Neuronal stem cell (in vitro differentiated cells): ENCODE measurements around the gene VWA5B1.

ENCODE experiments used
- DNase-seq: peaks from one replicate; pipeline ENCODE4 v3.0.0-alpha.2; 2013; ENCODE audit warnings: low spot score
- H2AFZ ChIP-seq: one replicate; pipeline ENCODE4 v1.6.1; 2013; ENCODE audit warnings: mild to moderate bottlenecking, low read length, inconsistent platforms
- H2AK5ac ChIP-seq: 2 replicates; pipeline ENCODE4 v1.6.1; 2013; ENCODE audit warnings: low read depth, mild to moderate bottlenecking, inconsistent platforms, low read length, moderate library complexity, mixed read lengths
- H2BK120ac ChIP-seq: 2 replicates; pipeline ENCODE4 v1.6.1; 2013; ENCODE audit warnings: low read depth, mild to moderate bottlenecking, inconsistent platforms, low read length, moderate library complexity, mixed read lengths
- H2BK12ac ChIP-seq: one replicate; pipeline ENCODE4 v1.6.1; 2013; ENCODE audit warnings: low read length, inconsistent platforms
- H2BK15ac ChIP-seq: 2 replicates; pipeline ENCODE4 v1.6.1; 2013; ENCODE audit warnings: mild to moderate bottlenecking, low read length, inconsistent platforms, mixed read lengths
- H2BK5ac ChIP-seq: one replicate; pipeline ENCODE4 v1.6.1; 2013; ENCODE audit warnings: inconsistent platforms, mild to moderate bottlenecking, low read length, moderate library complexity
- H3K14ac ChIP-seq: one replicate; pipeline ENCODE4 v1.6.1; 2013; ENCODE audit warnings: low read length, inconsistent platforms
- H3K18ac ChIP-seq: 2 replicates; pipeline ENCODE4 v1.6.1; 2013; ENCODE audit warnings: low read length, inconsistent platforms
- H3K23ac ChIP-seq: 2 replicates; pipeline ENCODE4 v1.6.1; 2013; ENCODE audit warnings: low read depth, mild to moderate bottlenecking, mixed read lengths, low read length, inconsistent platforms; ENCODE audit not compliant: poor library complexity
- H3K27ac ChIP-seq: replicated peaks from 3 replicates; pipeline ENCODE4 v1.5.1; 2013; ENCODE audit warnings: low read length, inconsistent platforms
- H3K27me3 ChIP-seq, 3 experiments: 2 replicates each; pipeline ENCODE4 v1.6.1; 2013; ENCODE audit warnings: low read length in 3 of 3, mild to moderate bottlenecking in 2 of 3, inconsistent platforms in 1 of 3, low read depth in 1 of 3, mixed read lengths in 1 of 3, moderate library complexity in 1 of 3; ENCODE audit not compliant: control insufficient read depth in 3 of 3, insufficient read depth in 3 of 3
- H3K36me3 ChIP-seq, 2 donors: replicated peaks in 1 of 2; 2 replicates each; pipeline ENCODE4 v1.6.1; 2013; ENCODE audit warnings: low read length in 2 of 2; ENCODE audit not compliant: control insufficient read depth in 2 of 2, insufficient read depth in 2 of 2
- H3K4ac ChIP-seq: 2 replicates; pipeline ENCODE4 v1.6.1; 2013; ENCODE audit warnings: inconsistent platforms, mild to moderate bottlenecking, low read length, moderate library complexity
- H3K4me1 ChIP-seq, 2 donors: 1 replicate in 1 of 2; 2 replicates in 1 of 2; pipeline ENCODE4 v1.6.1; 2013; ENCODE audit warnings: low read length in 2 of 2, low read depth in 1 of 2; ENCODE audit not compliant: control insufficient read depth in 2 of 2, insufficient read depth in 1 of 2
- H3K4me2 ChIP-seq: one replicate; pipeline ENCODE4 v1.6.1; 2013; ENCODE audit warnings: mild to moderate bottlenecking, low read length, inconsistent platforms; ENCODE audit not compliant: insufficient read depth, poor library complexity, severe bottlenecking
- H3K4me3 ChIP-seq, 2 donors: 2 replicates each; pipeline ENCODE4 v1.5.1; 2013; ENCODE audit warnings: low read length in 2 of 2, mild to moderate bottlenecking in 2 of 2, inconsistent platforms in 1 of 2, moderate library complexity in 1 of 2
- H3K79me1 ChIP-seq: one replicate; pipeline ENCODE4 v1.6.1; 2013; ENCODE audit warnings: low read depth, mild to moderate bottlenecking, inconsistent platforms, low read length, moderate library complexity
- H3K9ac ChIP-seq: one replicate; pipeline ENCODE4 v1.6.1; 2013; ENCODE audit warnings: mild to moderate bottlenecking, low read depth, low read length, inconsistent platforms; ENCODE audit not compliant: poor library complexity
- H3K9me3 ChIP-seq, 2 donors: replicated peaks in 1 of 2; 2 replicates each; pipeline versions ENCODE3 to v1.6.1; 2013; ENCODE audit warnings: low read length in 2 of 2, mild to moderate bottlenecking in 2 of 2, inconsistent platforms in 1 of 2, low read depth in 1 of 2, mixed read lengths in 1 of 2, moderate library complexity in 1 of 2; ENCODE audit not compliant: control insufficient read depth in 2 of 2, insufficient read depth in 1 of 2
- H4K8ac ChIP-seq: one replicate; pipeline ENCODE4 v1.6.1; 2013; ENCODE audit warnings: low read depth, mild to moderate bottlenecking, inconsistent platforms, low read length, moderate library complexity
- H4K91ac ChIP-seq: one replicate; pipeline ENCODE4 v1.6.1; 2013; ENCODE audit warnings: low read length, low read depth, mild to moderate bottlenecking, inconsistent platforms; ENCODE audit not compliant: poor library complexity
- WGBS, 2 donors: extraction: QIAGEN DNeasy Blood & Tissue Kit; methylation state at CpG; one replicate each; pipeline ENCODE4 v1.1.7; 2013; ENCODE audit warnings: missing lambda C conversion rate in 2 of 2, mixed read lengths in 1 of 2; ENCODE audit not compliant: insufficient read length in 2 of 2, insufficient replicate concordance in 1 of 2; ENCODE audit errors: extremely low coverage in 2 of 2; 5-methylcytosine and 5-hydroxymethylcytosine counted together

VWA5B1 gene

DNA sequence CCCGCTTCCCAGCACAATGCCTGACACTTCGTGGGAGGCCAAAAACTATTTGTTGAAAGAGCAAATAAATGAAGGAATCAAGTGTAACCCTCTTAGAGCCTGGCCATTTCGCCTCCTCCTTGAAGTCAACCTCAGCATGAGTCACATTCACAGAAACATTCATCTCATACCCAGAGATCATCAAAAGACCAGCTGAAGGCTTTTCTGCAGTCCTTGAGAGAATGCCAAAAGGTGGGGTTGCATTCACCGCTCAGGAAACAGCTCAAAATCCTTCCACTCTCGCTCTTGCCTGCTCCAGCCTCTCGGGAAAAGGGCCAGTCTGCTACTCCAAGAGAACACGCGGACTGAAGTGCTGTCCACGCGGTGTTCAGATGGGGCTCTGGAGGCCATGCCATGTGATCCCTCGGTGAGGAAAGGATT, 90.0 kb downstream of the VWA5B1 start:
- Histone ChIP-seq H3K14ac (no peak overlapping the region), H3K4me2 (no peak overlapping the region), H3K4me3 (no peak overlapping the region), H3K4ac (no peak overlapping the region), H3K18ac (no peak overlapping the region), H4K8ac (no peak overlapping the region), H3K27me3 (peaks cover 0 to 19% (median 0%) of the 10 kb centered on the region in 3 experiments), H3K9me3 (no peaks in the 10 kb centered on the region), H2BK5ac (no peak overlapping the region), H2BK120ac (no peak overlapping the region), H3K27ac (no peak overlapping the region), H3K79me1 (peaks cover 2% of the 10 kb centered on the region), H3K9ac (no peak overlapping the region), H3K36me3 (no peaks in the 10 kb centered on the region), H2BK12ac (no peak overlapping the region), H4K91ac (no peak overlapping the region), H3K4me1 (peaks cover 0 to 4% of the 10 kb centered on the region in 2 donors), H2BK15ac (no peak overlapping the region), H2AK5ac (no peak overlapping the region), H3K23ac (no peak overlapping the region), H2AFZ (no peak overlapping the region)
- WGBS, 2 donors, result no CpG with 5 or more reads among the region's 11 CpGs
- no peak for DNase-seq

DNA sequence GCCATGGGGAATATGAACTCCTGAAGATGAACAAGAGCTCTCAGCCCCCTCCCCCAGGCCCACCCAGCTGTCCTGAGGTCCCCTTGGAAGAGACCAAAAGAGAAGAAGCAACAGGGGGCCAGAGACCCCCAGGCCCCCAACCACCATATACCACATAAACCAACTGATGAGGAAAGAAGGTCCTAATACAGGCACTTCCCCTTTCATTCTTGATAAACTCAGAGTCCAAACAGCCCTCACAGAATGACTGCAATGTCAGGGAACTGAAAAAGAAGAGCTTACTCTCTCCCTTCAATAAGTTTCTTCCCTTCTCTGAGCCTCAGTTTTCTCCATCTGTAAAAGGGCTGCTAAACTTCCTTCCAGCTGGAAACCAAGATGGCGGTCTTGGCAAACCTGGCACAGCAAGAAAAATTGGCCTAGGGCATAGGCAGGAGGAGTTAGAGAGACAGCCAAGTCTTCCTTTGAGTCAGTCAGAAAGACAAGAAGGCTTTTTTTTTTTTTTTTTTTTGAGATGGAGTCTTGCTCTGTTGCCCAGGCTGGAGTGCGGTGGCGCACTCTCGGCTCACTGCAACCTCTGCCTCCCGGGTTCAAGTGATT, 90.5 kb downstream of the VWA5B1 start:
- Histone ChIP-seq H2AFZ (no peak overlapping the region), H3K79me1 (peaks cover 2% of the 10 kb centered on the region), H3K36me3 (no peaks in the 10 kb centered on the region), H2BK120ac (no peak overlapping the region), H3K27me3 (peaks cover 0 to 21% (median 0%) of the 10 kb centered on the region in 3 experiments), H4K91ac (no peak overlapping the region), H3K4me2 (no peak overlapping the region), H3K4ac (no peak overlapping the region), H3K4me3 (no peak overlapping the region), H3K27ac (no peak overlapping the region), H2BK15ac (no peak overlapping the region), H3K18ac (no peak overlapping the region), H3K14ac (no peak overlapping the region), H2BK5ac (no peak overlapping the region), H2BK12ac (no peak overlapping the region), H3K9ac (no peak overlapping the region), H3K23ac (no peak overlapping the region), H3K4me1 (peaks cover 0 to 4% of the 10 kb centered on the region in 2 donors), H4K8ac (no peak overlapping the region), H3K9me3 (no peaks in the 10 kb centered on the region), H2AK5ac (no peak overlapping the region)
- no peak for DNase-seq
- WGBS, 2 donors, result no CpG with 5 or more reads among the region's 5 CpGs

DNA sequence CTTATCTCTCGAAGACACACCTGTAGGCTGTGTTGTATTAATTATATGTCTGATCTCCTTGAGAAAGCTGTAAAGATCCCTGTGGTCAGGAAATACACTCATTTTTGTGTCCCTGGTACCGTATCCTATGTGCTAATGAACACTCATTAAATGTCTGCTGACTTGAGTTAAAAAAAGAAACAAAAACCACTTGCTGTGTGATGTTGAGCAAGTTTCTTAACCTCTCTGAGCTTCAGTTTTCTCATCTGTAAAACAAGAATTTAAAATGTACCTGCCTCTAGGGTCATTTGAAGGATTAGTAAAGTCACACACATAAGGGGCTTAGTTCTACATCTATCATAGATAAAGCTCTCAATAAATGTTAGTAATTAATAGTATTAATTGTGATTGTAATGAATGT, 91.3 kb downstream of the VWA5B1 start:
- H3K18ac ChIP-seq, result no peak overlapping the region
- no peak overlapping the region for H3K9ac ChIP-seq
- H3K27me3 ChIP-seq, result peaks cover 0 to 22% (median 0%) of the 10 kb centered on the region in 3 experiments
- no peak overlapping the region for H3K4me2 ChIP-seq
- H3K9me3 ChIP-seq, result no peaks in the 10 kb centered on the region
- H3K14ac ChIP-seq, result no peak overlapping the region
- H3K4ac ChIP-seq, result no peak overlapping the region
- H3K4me1 ChIP-seq, result peaks cover 0 to 11% of the 10 kb centered on the region in 2 donors
- H3K36me3 ChIP-seq, result no peaks in the 10 kb centered on the region
- no peak for DNase-seq
- H3K79me1 ChIP-seq, result peaks cover 2% of the 10 kb centered on the region
- no peak overlapping the region for H2BK120ac ChIP-seq
- H4K8ac ChIP-seq, result no peak overlapping the region
- H2BK12ac ChIP-seq, result no peak overlapping the region
- no peak overlapping the region for H2AK5ac ChIP-seq
- H3K23ac ChIP-seq, result no peak overlapping the region
- no peak overlapping the region for H2BK5ac ChIP-seq
- no peak overlapping the region for H3K4me3 ChIP-seq
- WGBS, 2 donors, result no CpG with 5 or more reads among the region's 2 CpGs
- H4K91ac ChIP-seq, result no peak overlapping the region
- no peak overlapping the region for H2BK15ac ChIP-seq
- H2AFZ ChIP-seq, result no peak overlapping the region
- no peak overlapping the region for H3K27ac ChIP-seq

DNA sequence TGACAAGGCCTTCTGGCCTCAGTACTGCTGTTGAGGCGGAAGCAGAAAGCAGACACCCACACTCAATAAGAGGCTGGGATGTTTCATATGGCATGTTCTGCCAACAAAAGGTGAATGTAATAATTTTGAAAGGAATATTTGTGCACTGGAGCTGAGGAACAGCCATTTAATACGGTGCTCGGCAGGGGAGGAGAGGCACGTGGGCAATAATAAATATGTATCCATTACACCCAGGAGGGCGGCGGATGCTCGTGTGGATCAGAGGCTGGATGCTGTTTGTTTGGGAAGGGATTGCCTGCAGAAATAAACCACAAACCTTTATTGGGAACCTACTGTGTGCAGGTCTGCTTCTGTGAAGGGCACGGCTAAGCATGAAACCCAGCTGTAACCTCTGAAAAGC, 92.0 kb downstream of the VWA5B1 start:
- H2BK120ac ChIP-seq, result no peak overlapping the region
- whole genome bisulfite sequencing, 2 donors, result no CpG with 5 or more reads among the region's 8 CpGs
- H2BK5ac ChIP-seq, result no peak overlapping the region
- no peak overlapping the region for H3K4ac ChIP-seq
- H4K8ac ChIP-seq, result no peak overlapping the region
- peaks cover 1% of the 10 kb centered on the region for H3K79me1 ChIP-seq
- no peaks in the 10 kb centered on the region for H3K36me3 ChIP-seq
- H3K27me3 ChIP-seq, result peaks cover 0 to 30% (median 0%) of the 10 kb centered on the region in 3 experiments
- H3K9ac ChIP-seq, result no peak overlapping the region
- H2AK5ac ChIP-seq, result no peak overlapping the region
- H3K27ac ChIP-seq, result no peak overlapping the region
- H3K4me2 ChIP-seq, result no peak overlapping the region
- no peak overlapping the region for H4K91ac ChIP-seq
- H3K14ac ChIP-seq, result no peak overlapping the region
- DNase-seq, result no peak
- peaks cover 0 to 11% of the 10 kb centered on the region in 2 donors for H3K4me1 ChIP-seq
- H2BK12ac ChIP-seq, result no peak overlapping the region
- no peak overlapping the region for H2BK15ac ChIP-seq
- no peak overlapping the region for H3K18ac ChIP-seq
- no peaks in the 10 kb centered on the region for H3K9me3 ChIP-seq
- no peak overlapping the region for H2AFZ ChIP-seq
- no peak overlapping the region for H3K4me3 ChIP-seq
- no peak overlapping the region for H3K23ac ChIP-seq
